Measurements from ENCODE around the gene PDE9A. TPM values are rescaled to one million over a fixed set of nuclear protein-coding genes. Genes with fewer than 3 reads are reported as not detected.

The PDE9A gene
- total and polyA plus RNA-seq, 2 experiments from 2014 or later: 14.3 to 19.6 TPM

DNA sequence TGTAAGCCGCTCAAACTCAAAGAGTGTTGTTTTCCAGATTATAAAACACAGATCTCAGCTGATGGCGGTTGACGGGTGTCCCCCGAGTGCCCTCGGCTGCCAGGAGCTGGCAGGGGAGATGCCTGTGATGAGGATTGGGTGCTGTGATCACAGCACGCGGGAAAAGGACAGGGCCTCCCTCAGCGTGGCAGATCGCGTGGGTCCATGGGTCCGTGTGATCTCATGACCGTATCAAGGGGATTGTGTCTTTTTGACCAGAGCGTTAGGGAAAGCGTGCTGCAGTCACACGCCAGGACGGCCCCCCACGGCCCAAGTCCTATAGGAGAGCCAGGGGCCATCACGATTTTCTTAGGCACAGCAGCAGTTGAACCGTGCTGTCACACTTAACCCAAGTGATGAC lies 51.9 kb downstream of the PDE9A start:
- Histone ChIP-seq H3K27me3 (no peaks in the 10 kb centered on the region), H3K36me3 (replicated peaks; ENCODE audit: insufficient read depth, low read depth) (no peaks in the 10 kb centered on the region), H3K4me2 (no peak overlapping the region), H3K4me3 (no peak overlapping the region), H3K4me1 (ENCODE audit: insufficient read depth) (no peaks in the 10 kb centered on the region), H3K9me2 (replicated peaks; ENCODE audit: insufficient read depth) (no peaks in the 10 kb centered on the region), H3K9me3 (ENCODE audit: low read depth) (no peaks in the 10 kb centered on the region), H3K27ac (no peak overlapping the region), H2AFZ (no peak overlapping the region), H4K20me1 (ENCODE audit: insufficient read depth, poor library complexity, severe bottlenecking) (no peaks in the 10 kb centered on the region), H3K79me2 (no peaks in the 10 kb centered on the region)
- TF ChIP-seq, protein P1, sequence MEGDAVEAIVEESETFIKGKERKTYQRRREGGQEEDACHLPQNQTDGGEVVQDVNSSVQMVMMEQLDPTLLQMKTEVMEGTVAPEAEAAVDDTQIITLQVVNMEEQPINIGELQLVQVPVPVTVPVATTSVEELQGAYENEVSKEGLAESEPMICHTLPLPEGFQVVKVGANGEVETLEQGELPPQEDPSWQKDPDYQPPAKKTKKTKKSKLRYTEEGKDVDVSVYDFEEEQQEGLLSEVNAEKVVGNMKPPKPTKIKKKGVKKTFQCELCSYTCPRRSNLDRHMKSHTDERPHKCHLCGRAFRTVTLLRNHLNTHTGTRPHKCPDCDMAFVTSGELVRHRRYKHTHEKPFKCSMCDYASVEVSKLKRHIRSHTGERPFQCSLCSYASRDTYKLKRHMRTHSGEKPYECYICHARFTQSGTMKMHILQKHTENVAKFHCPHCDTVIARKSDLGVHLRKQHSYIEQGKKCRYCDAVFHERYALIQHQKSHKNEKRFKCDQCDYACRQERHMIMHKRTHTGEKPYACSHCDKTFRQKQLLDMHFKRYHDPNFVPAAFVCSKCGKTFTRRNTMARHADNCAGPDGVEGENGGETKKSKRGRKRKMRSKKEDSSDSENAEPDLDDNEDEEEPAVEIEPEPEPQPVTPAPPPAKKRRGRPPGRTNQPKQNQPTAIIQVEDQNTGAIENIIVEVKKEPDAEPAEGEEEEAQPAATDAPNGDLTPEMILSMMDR (IDR thresholded peaks at IDR 0.05; ENCODE audit: poor library complexity): no peak
- TF ChIP-seq EZH2phosphoT487 (IDR thresholded peaks at IDR 0.05; ENCODE audit: low read depth, severe bottlenecking, unreplicated experiment): no peak
- TF ChIP-seq EZH2 (IDR thresholded peaks at IDR 0.05; ENCODE audit: borderline replicate concordance): no peak
- 92% methylated on average over 19 of the region's 19 CpGs for WGBS (ENCODE audit: low lambda C conversion rate, missing lambda C conversion rate)
- DNase-seq (ENCODE audit: low spot score): no peak

DNA sequence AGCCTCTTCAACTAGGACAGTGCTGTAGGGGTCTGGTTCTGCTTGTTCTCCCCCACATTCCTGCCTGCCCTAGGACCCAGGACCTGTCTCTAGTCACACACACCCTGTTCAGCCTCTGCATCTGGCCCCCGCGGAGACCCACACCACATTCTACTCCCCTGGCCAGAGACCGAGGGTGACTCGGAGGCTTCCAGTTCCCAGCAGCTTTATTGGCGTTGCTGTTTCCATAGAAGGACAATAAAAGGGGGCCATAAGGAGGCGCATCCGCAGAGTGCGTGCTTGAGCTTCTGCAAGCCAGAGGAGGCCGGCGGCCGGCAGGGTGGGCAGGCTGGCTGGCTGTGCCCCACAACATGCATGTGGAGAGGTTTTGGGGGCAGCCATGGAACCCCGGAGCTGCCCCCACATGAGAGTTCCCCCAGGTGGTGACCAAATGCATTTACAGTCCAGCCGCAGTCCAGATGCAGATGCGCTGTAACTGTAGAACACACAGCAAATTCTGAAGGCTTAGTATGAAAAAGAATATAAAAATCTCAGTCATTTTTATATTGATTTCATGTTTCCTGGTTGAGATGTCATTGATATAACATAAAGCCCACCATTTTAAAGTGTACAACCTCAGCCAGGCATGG lies 52.4 kb downstream of the PDE9A start:
- Histone ChIP-seq H3K79me2 (no peaks in the 10 kb centered on the region), H3K4me2 (no peak overlapping the region), H3K9me3 (ENCODE audit: low read depth) (no peaks in the 10 kb centered on the region), H3K36me3 (replicated peaks; ENCODE audit: insufficient read depth, low read depth) (no peaks in the 10 kb centered on the region), H3K4me3 (no peak overlapping the region), H3K4me1 (ENCODE audit: insufficient read depth) (no peaks in the 10 kb centered on the region), H3K9me2 (replicated peaks; ENCODE audit: insufficient read depth) (no peaks in the 10 kb centered on the region), H4K20me1 (ENCODE audit: insufficient read depth, poor library complexity, severe bottlenecking) (no peaks in the 10 kb centered on the region), H2AFZ (no peak overlapping the region), H3K27me3 (no peaks in the 10 kb centered on the region), H3K27ac (no peak overlapping the region)
- TF ChIP-seq EZH2 (IDR thresholded peaks at IDR 0.05; ENCODE audit: borderline replicate concordance) (no peak), EZH2phosphoT487 (IDR thresholded peaks at IDR 0.05; ENCODE audit: low read depth, severe bottlenecking, unreplicated experiment) (no peak)
- TF ChIP-seq, protein P1 (IDR thresholded peaks at IDR 0.05; ENCODE audit: poor library complexity): no peak
- WGBS (ENCODE audit: low lambda C conversion rate, missing lambda C conversion rate): 53% methylated on average over 13 of the region's 14 CpGs
- no peak for DNase-seq (ENCODE audit: low spot score)

DNA sequence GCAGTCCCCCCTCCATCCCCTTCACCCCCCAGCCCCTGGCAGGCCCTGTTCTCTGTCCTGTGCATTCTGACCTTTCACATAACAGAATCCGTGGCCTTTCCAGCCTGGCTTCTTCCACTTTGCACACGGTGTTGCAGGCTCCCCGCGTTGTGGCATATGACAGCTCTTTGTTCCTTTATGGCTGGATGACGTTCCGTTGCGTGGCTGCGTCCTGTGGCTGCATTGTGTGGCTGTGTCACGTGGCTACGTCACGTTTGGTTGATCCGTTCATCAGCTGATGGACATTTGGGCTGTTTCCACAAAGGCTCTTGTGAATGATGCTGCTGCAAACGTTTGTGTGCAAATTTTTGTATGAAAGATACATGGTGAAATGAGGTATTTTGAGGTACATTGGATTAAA lies 53.3 kb downstream of the PDE9A start:
- no peaks in the 10 kb centered on the region for H4K20me1 ChIP-seq (ENCODE audit: insufficient read depth, poor library complexity, severe bottlenecking)
- TF ChIP-seq EZH2 (IDR thresholded peaks at IDR 0.05; ENCODE audit: borderline replicate concordance) (no peak), EZH2phosphoT487 (IDR thresholded peaks at IDR 0.05; ENCODE audit: low read depth, severe bottlenecking, unreplicated experiment) (no peak)
- TF ChIP-seq, protein P1 (IDR thresholded peaks at IDR 0.05; ENCODE audit: poor library complexity): no peak
- no peak overlapping the region for H3K4me3 ChIP-seq
- no peaks in the 10 kb centered on the region for H3K79me2 ChIP-seq
- no peak overlapping the region for H3K27ac ChIP-seq
- H3K9me2 ChIP-seq (replicated peaks; ENCODE audit: insufficient read depth): no peaks in the 10 kb centered on the region
- DNase-seq (ENCODE audit: low spot score): no peak
- no peaks in the 10 kb centered on the region for H3K27me3 ChIP-seq
- no peaks in the 10 kb centered on the region for H3K9me3 ChIP-seq (ENCODE audit: low read depth)
- H3K4me1 ChIP-seq (ENCODE audit: insufficient read depth): no peaks in the 10 kb centered on the region
- H3K4me2 ChIP-seq: no peak overlapping the region
- no peaks in the 10 kb centered on the region for H3K36me3 ChIP-seq (replicated peaks; ENCODE audit: insufficient read depth, low read depth)
- WGBS (ENCODE audit: low lambda C conversion rate, missing lambda C conversion rate): 96% methylated on average over 13 of the region's 13 CpGs
- H2AFZ ChIP-seq: no peak overlapping the region
